Cardiac muscle cell (in vitro differentiated cells and primary cell): ENCODE measurements around the gene SEC23IP. TPM values are rescaled to one million over a fixed set of nuclear protein-coding genes. Genes with fewer than 3 reads are reported as not detected.

Experiments used
- DNase-seq, 2 donors: peaks; one replicate each; pipeline versions ENCODE4 v3.0.0 to v3.0.0-alpha.2; 2010 to 2017; ENCODE audit warnings: low read depth in 1 of 2, low spot score in 1 of 2
- H3K27ac ChIP-seq: fragments of 200-600 bp; sonication (generic); 2 replicates; pipeline ENCODE4 v1.5.1; 2016
- H3K27me3 ChIP-seq: fragments of 200-600 bp; sonication (generic); 2 replicates; pipeline ENCODE4 v1.6.0; 2016; ENCODE audit warnings: control low read depth
- H3K36me3 ChIP-seq: fragments of 200-600 bp; sonication (generic); 2 replicates; pipeline ENCODE4 v1.5.1; 2016; ENCODE audit warnings: control low read depth
- H3K4me1 ChIP-seq: fragments of 200-600 bp; sonication (generic); 2 replicates; pipeline ENCODE4 v1.8.1; 2017; ENCODE audit warnings: low read depth, mild to moderate bottlenecking, mixed run types
- H3K4me3 ChIP-seq: fragments of 200-600 bp; sonication (generic); 2 replicates; pipeline ENCODE4 v1.5.1; 2016; ENCODE audit warnings: mild to moderate bottlenecking
- H3K9me3 ChIP-seq: fragments of 200-600 bp; sonication (generic); 2 replicates; pipeline ENCODE4 v1.5.1; 2017; ENCODE audit warnings: low read depth, mild to moderate bottlenecking, control low read depth
- CTCF ChIP-seq: IDR thresholded peaks from 2 replicates; pipeline ENCODE4 v1.5.1; 2012; ENCODE audit warnings: low read depth, mild to moderate bottlenecking, low read length
- polyA plus RNA-seq: library from polyadenylated mRNA; unstranded; fragments of >200 nt; fragmentation: Nextera tagmentation; extraction: Ambion mirVana; gene quantifications from 2 replicates; pipeline ENCODE4 v1.2.1, GENCODE V29; 2016
- total RNA-seq: library from RNA; depleted of rRNA; stranded (reverse); fragments of >200 nt; gene quantifications from 2 replicates; pipeline ENCODE4 v1.2.3, GENCODE V29; 2016

SEC23IP gene
- total and polyA plus RNA-seq, 2 experiments from 2014 or later = 42.1 to 42.8 TPM

- H3K4me3 ChIP-seq = no peak overlapping the region
- no peaks in the 10 kb centered on the region for H3K9me3 ChIP-seq
- no peak overlapping the region for H3K27ac ChIP-seq
- TF ChIP-seq CTCF = no peak
- H3K4me1 ChIP-seq = no peaks in the 10 kb centered on the region
- DNase-seq = peak in 1 of 2 donors; percentile 30
- H3K36me3 ChIP-seq = no peaks in the 10 kb centered on the region
- no peaks in the 10 kb centered on the region for H3K27me3 ChIP-seq
These were observed 88.6 kb downstream of the SEC23IP start for GRCh38 chr10:119980956-119981750.

GRCh38 chr10:119981826-119982225, 89.3 kb downstream of the SEC23IP start:
- no peaks in the 10 kb centered on the region for H3K9me3 ChIP-seq
- TF ChIP-seq CTCF = no peak
- no peak overlapping the region for H3K4me3 ChIP-seq
- H3K27ac ChIP-seq = no peak overlapping the region
- no peaks in the 10 kb centered on the region for H3K4me1 ChIP-seq
- no peaks in the 10 kb centered on the region for H3K36me3 ChIP-seq
- no peaks in the 10 kb centered on the region for H3K27me3 ChIP-seq
- no peak for DNase-seq

GRCh38 chr10:119988333-119988732, 95.8 kb downstream of the SEC23IP start:
- TF ChIP-seq CTCF = no peak
- DNase-seq = no peak
- H3K36me3 ChIP-seq = no peaks in the 10 kb centered on the region

GRCh38 chr10:119989966-119990365, 97.4 kb downstream of the SEC23IP start:
- no peak for TF ChIP-seq CTCF

More at GRCh38 chr10:119988333-119988732, 95.8 kb downstream of the SEC23IP start:
- Histone ChIP-seq H3K4me1 (no peaks in the 10 kb centered on the region), H3K27ac (no peak overlapping the region), H3K27me3 (no peaks in the 10 kb centered on the region), H3K4me3 (no peak overlapping the region), H3K9me3 (no peaks in the 10 kb centered on the region)

GRCh38 chr10:119991066-119991465, 98.5 kb downstream of the SEC23IP start:
- DNase-seq = no peak
- no peaks in the 10 kb centered on the region for H3K27me3 ChIP-seq
- H3K9me3 ChIP-seq = no peaks in the 10 kb centered on the region
- TF ChIP-seq CTCF = no peak
- H3K4me1 ChIP-seq = no peaks in the 10 kb centered on the region
- H3K36me3 ChIP-seq = no peaks in the 10 kb centered on the region
- H3K27ac ChIP-seq = no peak overlapping the region
- H3K4me3 ChIP-seq = no peak overlapping the region

More at GRCh38 chr10:119989966-119990365, 97.4 kb downstream of the SEC23IP start:
- no peaks in the 10 kb centered on the region for H3K9me3 ChIP-seq
- H3K36me3 ChIP-seq = no peaks in the 10 kb centered on the region
- no peak overlapping the region for H3K4me3 ChIP-seq
- H3K4me1 ChIP-seq = no peaks in the 10 kb centered on the region
- H3K27me3 ChIP-seq = no peaks in the 10 kb centered on the region
- no peak overlapping the region for H3K27ac ChIP-seq
- no peak for DNase-seq
